Gastroesophageal sphincter (tissue), 4 donors: Measurements from ENCODE around the gene CREB3. TPM values are rescaled to one million over a fixed set of nuclear protein-coding genes. Genes with fewer than 3 reads are reported as not detected.

Source experiments
- ATAC-seq: fragments of 150-250 bp; one replicate; pipeline ENCODE4 v1.9.1; 2016; ENCODE audit warnings: mild to moderate bottlenecking, moderate library complexity
- H3K27ac ChIP-seq, 4 donors: fragments of 200-600 bp; sonication (generic) in 3 of 4; 1 replicate in 3 of 4; 2 replicates in 1 of 4; pipeline ENCODE4 v1.5.1; 2016 to 2019
- H3K27me3 ChIP-seq: fragments of 200-600 bp; sonication (generic); one replicate; pipeline ENCODE4 v1.5.1; 2019
- H3K36me3 ChIP-seq, 2 donors: fragments of 200-600 bp; sonication (generic); one replicate each; pipeline ENCODE4 v1.5.1; 2019; ENCODE audit warnings: control low read depth in 1 of 2
- H3K4me1 ChIP-seq, 3 donors: fragments of 200-600 bp; sonication (generic); 1 replicate in 2 of 3; 2 replicates in 1 of 3; pipeline ENCODE4 v1.5.1; 2016 to 2019; ENCODE audit warnings: control low read depth in 2 of 3
- H3K4me3 ChIP-seq, 2 donors: fragments of 200-600 bp; sonication (generic); one replicate each; pipeline ENCODE4 v1.5.1; 2019; ENCODE audit warnings: mild to moderate bottlenecking in 1 of 2, moderate library complexity in 1 of 2
- H3K9me3 ChIP-seq, 3 donors: fragments of 200-600 bp; sonication (generic); one replicate each; pipeline ENCODE4 v1.5.1; 2017 to 2019; ENCODE audit warnings: control low read depth in 2 of 3
- CTCF ChIP-seq, 4 experiments: fragments of 200-600 bp in 2 of 4; fragments of 450-650 bp in 2 of 4; sonication (generic) in 1 of 4; IDR thresholded peaks; one replicate each; pipeline ENCODE4 v1.5.1; 2017 to 2019; ENCODE audit warnings: antibody characterized with exemption in 4 of 4, mild to moderate bottlenecking in 2 of 4, moderate library complexity in 2 of 4
- EP300 ChIP-seq: sonication (generic); formaldehyde crosslinking; IDR thresholded peaks from one replicate; pipeline ENCODE4 v1.6.1; 2017; ENCODE audit warnings: antibody characterized with exemption, mild to moderate bottlenecking
- POLR2A ChIP-seq, 2 donors: fragments of 450-650 bp; IDR thresholded peaks; one replicate each; pipeline ENCODE4 v1.6.1; 2017; ENCODE audit warnings: antibody characterized with exemption in 2 of 2, mild to moderate bottlenecking in 2 of 2, moderate library complexity in 1 of 2
- POLR2AphosphoS5 ChIP-seq: sonication (generic); formaldehyde crosslinking; IDR thresholded peaks from one replicate; pipeline ENCODE4 v1.6.1; 2017; ENCODE audit warnings: antibody characterized with exemption
- WGBS, 2 donors: methylation state at CpG; one replicate each; pipeline ENCODE4 v1.1.5; 2018; ENCODE audit warnings: low coverage in 1 of 2; 5-methylcytosine and 5-hydroxymethylcytosine counted together
- total RNA-seq, 4 donors: library from RNA; depleted of rRNA; stranded (reverse); fragments of >200 nt; gene quantifications; one replicate each; pipeline ENCODE4 v1.1.0, GENCODE V29; 2016

Gene CREB3
- total RNA-seq, 4 donors from 2014 or later, result 75.0 to 104 (median 83.7) TPM

GRCh38 chr9:35771534-35771933, 39.1 kb downstream of the CREB3 start:
- no peak for ATAC-seq
- H3K27ac ChIP-seq, result peak overlapping the region; percentile 45 to 78 (median 66)
- no peak for TF ChIP-seq POLR2A (IDR thresholded peaks at IDR 0.05)
- TF ChIP-seq CTCF (IDR thresholded peaks at IDR 0.05), result no peak
- TF ChIP-seq EP300, result no peak
- no peak for TF ChIP-seq POLR2AphosphoS5

GRCh38 chr9:35771943-35772342, 39.5 kb downstream of the CREB3 start:
- ATAC-seq, result no peak
- Histone ChIP-seq H3K27me3 (no peaks in the 10 kb centered on the region), H3K4me1 (peaks cover 7 to 26% (median 22%) of the 10 kb centered on the region in 3 donors), H3K36me3 (no peaks in the 10 kb centered on the region), H3K27ac (peak overlapping the region in 3 of 4 donors; percentile 15 to 78 (median 70)), H3K4me3 (no peak overlapping the region), H3K9me3 (no peaks in the 10 kb centered on the region)
- TF ChIP-seq POLR2AphosphoS5, result no peak
- TF ChIP-seq EP300, result no peak
- 85 to 87% methylated on average over 3 of the region's 3 CpGs for WGBS, 2 donors

More at GRCh38 chr9:35771534-35771933, 39.1 kb downstream of the CREB3 start:
- no peaks in the 10 kb centered on the region for H3K9me3 ChIP-seq
- H3K4me3 ChIP-seq, result no peak overlapping the region
- H3K36me3 ChIP-seq, result no peaks in the 10 kb centered on the region
- H3K27me3 ChIP-seq, result no peaks in the 10 kb centered on the region
- WGBS, 2 donors, result 22 to 70% methylated on average over 1 of the region's 1 CpG
- H3K4me1 ChIP-seq, result peaks cover 7 to 26% (median 22%) of the 10 kb centered on the region in 3 donors

- Histone ChIP-seq H3K4me3 (no peak overlapping the region), H3K36me3 (no peaks in the 10 kb centered on the region), H3K9me3 (no peaks in the 10 kb centered on the region), H3K27me3 (no peaks in the 10 kb centered on the region), H3K27ac (no peak overlapping the region), H3K4me1 (peaks cover 7 to 22% (median 20%) of the 10 kb centered on the region in 3 donors)
- no peak for TF ChIP-seq POLR2A (IDR thresholded peaks at IDR 0.05)
- TF ChIP-seq POLR2AphosphoS5, result no peak
- TF ChIP-seq CTCF (IDR thresholded peaks at IDR 0.05), result no peak
- TF ChIP-seq EP300, result no peak
- ATAC-seq, result peak; percentile 42
- WGBS, 2 donors, result 63 to 66% methylated on average over 5 to 7 of the region's 7 CpGs
Observed at GRCh38 chr9:35774907-35775635, 42.6 kb downstream of the CREB3 start.

- ATAC-seq, result no peak
- Histone ChIP-seq H3K4me1 (peaks cover 2 to 12% (median 11%) of the 10 kb centered on the region in 3 donors), H3K4me3 (no peak overlapping the region), H3K27ac (no peak overlapping the region), H3K9me3 (no peaks in the 10 kb centered on the region), H3K36me3 (no peaks in the 10 kb centered on the region), H3K27me3 (no peaks in the 10 kb centered on the region)
- 90 to 92% methylated on average over 4 of the region's 4 CpGs for WGBS, 2 donors
- no peak for TF ChIP-seq POLR2AphosphoS5
- no peak for TF ChIP-seq CTCF (IDR thresholded peaks at IDR 0.05)
- TF ChIP-seq EP300, result no peak
- no peak for TF ChIP-seq POLR2A (IDR thresholded peaks at IDR 0.05)
Observed at GRCh38 chr9:35776018-35776417, 43.6 kb downstream of the CREB3 start.

GRCh38 chr9:35778496-35778895, 46.0 kb downstream of the CREB3 start:
- no peak overlapping the region for H3K4me3 ChIP-seq
- WGBS, 2 donors, result 80 to 97% methylated on average over 3 of the region's 3 CpGs
- no peaks in the 10 kb centered on the region for H3K9me3 ChIP-seq
- TF ChIP-seq POLR2A (IDR thresholded peaks at IDR 0.05) (no peak), EP300 (no peak), POLR2AphosphoS5 (no peak), CTCF (IDR thresholded peaks at IDR 0.05) (no peak)
- H3K4me1 ChIP-seq, result no peaks in the 10 kb centered on the region
- H3K36me3 ChIP-seq, result no peaks in the 10 kb centered on the region
- no peaks in the 10 kb centered on the region for H3K27me3 ChIP-seq
- no peak for ATAC-seq
- no peak overlapping the region for H3K27ac ChIP-seq
